ENCODE data around the gene ATP11A.
A peak's percentile ranks its signal among the peaks of the same experiment; 100 is the strongest.

The ATP11A gene

GRCh38 chr13:112776354-112776753, 86.5 kb downstream of the ATP11A start:
- TF ChIP-seq CTCF (IDR thresholded peaks at IDR 0.05; ENCODE audit: poor library complexity, severe bottlenecking), result no peak
- DNase-seq (ENCODE audit: low spot score) (no peak), ATAC-seq (ENCODE audit: low read depth) (no peak)
- Histone ChIP-seq H3K9me3 (ENCODE audit: severe bottlenecking) (no peaks in the 10 kb centered on the region), H3K27me3 (ENCODE audit: insufficient read depth, poor library complexity, severe bottlenecking) (no peaks in the 10 kb centered on the region), H3K4me1 (ENCODE audit: insufficient read depth, poor library complexity, severe bottlenecking) (no peaks in the 10 kb centered on the region), H3K36me3 (ENCODE audit: low read depth) (no peaks in the 10 kb centered on the region), H3K27ac (ENCODE audit: poor library complexity, severe bottlenecking) (no peak overlapping the region), H3K4me3 (ENCODE audit: severe bottlenecking) (no peak overlapping the region)

GRCh38 chr13:112776971-112777370, 87.1 kb downstream of the ATP11A start:
- TF ChIP-seq CTCF (IDR thresholded peaks at IDR 0.05; ENCODE audit: poor library complexity, severe bottlenecking), result no peak
- Histone ChIP-seq H3K4me3 (ENCODE audit: severe bottlenecking) (no peak overlapping the region), H3K27me3 (ENCODE audit: insufficient read depth, poor library complexity, severe bottlenecking) (no peaks in the 10 kb centered on the region), H3K4me1 (ENCODE audit: insufficient read depth, poor library complexity, severe bottlenecking) (no peaks in the 10 kb centered on the region), H3K36me3 (ENCODE audit: low read depth) (no peaks in the 10 kb centered on the region), H3K9me3 (ENCODE audit: severe bottlenecking) (no peaks in the 10 kb centered on the region), H3K27ac (ENCODE audit: poor library complexity, severe bottlenecking) (no peak overlapping the region)
- ATAC-seq (ENCODE audit: low read depth) (no peak), DNase-seq (ENCODE audit: low spot score) (no peak)

GRCh38 chr13:112777637-112778406, 88.0 kb downstream of the ATP11A start:
- ATAC-seq (ENCODE audit: low read depth), result peak; percentile 56
- Histone ChIP-seq H3K27ac (ENCODE audit: poor library complexity, severe bottlenecking) (no peak overlapping the region), H3K27me3 (ENCODE audit: insufficient read depth, poor library complexity, severe bottlenecking) (no peaks in the 10 kb centered on the region), H3K36me3 (ENCODE audit: low read depth) (no peaks in the 10 kb centered on the region), H3K4me1 (ENCODE audit: insufficient read depth, poor library complexity, severe bottlenecking) (no peaks in the 10 kb centered on the region), H3K9me3 (ENCODE audit: severe bottlenecking) (no peaks in the 10 kb centered on the region), H3K4me3 (ENCODE audit: severe bottlenecking) (no peak overlapping the region)
- no peak for TF ChIP-seq CTCF (IDR thresholded peaks at IDR 0.05; ENCODE audit: poor library complexity, severe bottlenecking)
- DNase-seq (ENCODE audit: low spot score), result no peak

GRCh38 chr13:112779856-112780604, 90.2 kb downstream of the ATP11A start:
- H3K27ac ChIP-seq (ENCODE audit: poor library complexity, severe bottlenecking), result no peak overlapping the region
- ATAC-seq (ENCODE audit: low read depth) (no peak), DNase-seq (ENCODE audit: low spot score) (no peak)
- H3K4me3 ChIP-seq (ENCODE audit: severe bottlenecking), result no peak overlapping the region
- no peaks in the 10 kb centered on the region for H3K36me3 ChIP-seq (ENCODE audit: low read depth)
- no peaks in the 10 kb centered on the region for H3K4me1 ChIP-seq (ENCODE audit: insufficient read depth, poor library complexity, severe bottlenecking)
- H3K9me3 ChIP-seq (ENCODE audit: severe bottlenecking), result no peaks in the 10 kb centered on the region
- H3K27me3 ChIP-seq (ENCODE audit: insufficient read depth, poor library complexity, severe bottlenecking), result no peaks in the 10 kb centered on the region
- no peak for TF ChIP-seq CTCF (IDR thresholded peaks at IDR 0.05; ENCODE audit: poor library complexity, severe bottlenecking)

GRCh38 chr13:112781287-112781686, 91.4 kb downstream of the ATP11A start:
- no peaks in the 10 kb centered on the region for H3K27me3 ChIP-seq (ENCODE audit: insufficient read depth, poor library complexity, severe bottlenecking)
- no peak overlapping the region for H3K4me3 ChIP-seq (ENCODE audit: severe bottlenecking)
- H3K4me1 ChIP-seq (ENCODE audit: insufficient read depth, poor library complexity, severe bottlenecking), result no peaks in the 10 kb centered on the region
- no peak for DNase-seq (ENCODE audit: low spot score)
- H3K27ac ChIP-seq (ENCODE audit: poor library complexity, severe bottlenecking), result no peak overlapping the region
- no peak for TF ChIP-seq CTCF (IDR thresholded peaks at IDR 0.05; ENCODE audit: poor library complexity, severe bottlenecking)
- no peaks in the 10 kb centered on the region for H3K36me3 ChIP-seq (ENCODE audit: low read depth)
- no peaks in the 10 kb centered on the region for H3K9me3 ChIP-seq (ENCODE audit: severe bottlenecking)
- ATAC-seq (ENCODE audit: low read depth), result no peak

All from RWPE2 (cell line).